ENCODE data around the gene ZCRB1.
"Not testable (repeated sequence)": the region's sequence is repeated elsewhere in the genome, so short reads cannot be mapped to it uniquely, and the experiment has no call there.

ZCRB1 gene, protein sequence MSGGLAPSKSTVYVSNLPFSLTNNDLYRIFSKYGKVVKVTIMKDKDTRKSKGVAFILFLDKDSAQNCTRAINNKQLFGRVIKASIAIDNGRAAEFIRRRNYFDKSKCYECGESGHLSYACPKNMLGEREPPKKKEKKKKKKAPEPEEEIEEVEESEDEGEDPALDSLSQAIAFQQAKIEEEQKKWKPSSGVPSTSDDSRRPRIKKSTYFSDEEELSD

DNA sequence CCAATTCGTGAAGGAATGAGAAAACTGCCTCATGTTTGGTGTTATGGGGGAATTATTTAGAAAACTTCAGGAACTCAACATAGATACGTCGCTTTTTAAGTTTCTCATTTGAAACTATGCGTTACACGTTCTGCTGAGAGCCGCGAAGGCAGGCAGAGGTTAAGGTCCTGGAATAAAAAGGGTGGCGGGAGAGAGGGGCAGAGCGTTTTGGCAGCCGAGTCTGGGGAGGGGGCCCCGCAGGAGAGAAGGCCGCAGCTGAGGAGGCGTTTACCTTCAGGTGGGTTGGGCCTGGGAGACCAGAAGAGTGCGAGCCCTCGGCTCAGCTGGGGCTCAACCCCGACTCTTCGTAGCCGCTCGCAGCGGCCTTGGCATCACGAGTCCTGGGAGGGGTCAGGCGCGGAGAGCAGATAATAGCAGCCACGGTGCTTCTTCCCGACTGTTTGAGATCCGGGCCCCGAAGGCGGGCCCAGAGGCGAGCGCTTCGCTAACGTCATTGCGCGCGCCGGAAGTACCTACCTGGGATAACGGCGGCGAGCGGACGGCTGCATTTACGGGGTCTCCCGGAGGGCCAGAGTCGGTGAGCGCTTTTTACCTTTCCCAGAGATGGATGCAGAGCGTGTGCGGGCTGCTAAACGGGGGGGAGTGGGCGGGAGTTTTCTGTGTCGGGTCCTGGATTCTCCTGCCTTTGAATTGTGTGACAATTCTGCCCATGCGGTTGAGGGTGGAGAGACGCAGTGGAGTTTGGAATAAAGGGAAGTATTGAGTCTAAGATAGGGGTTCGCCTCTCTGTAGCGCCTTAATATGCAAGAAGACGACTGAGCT lies at the start of gene ZCRB1, which contains the start of gene PPHLN1:
ZCRB1 (minus strand) TSS at position 442 of the 822 bp plus-strand sequence. CDS start 1,992 bp downstream, outside the sequence.
PPHLN1 (plus strand) TSS at position 515 of the 822 bp plus-strand sequence. CDS start 9,736 bp downstream, outside the sequence.
- DNase-seq (ENCODE audit: low read depth): peak; percentile 59

DNA sequence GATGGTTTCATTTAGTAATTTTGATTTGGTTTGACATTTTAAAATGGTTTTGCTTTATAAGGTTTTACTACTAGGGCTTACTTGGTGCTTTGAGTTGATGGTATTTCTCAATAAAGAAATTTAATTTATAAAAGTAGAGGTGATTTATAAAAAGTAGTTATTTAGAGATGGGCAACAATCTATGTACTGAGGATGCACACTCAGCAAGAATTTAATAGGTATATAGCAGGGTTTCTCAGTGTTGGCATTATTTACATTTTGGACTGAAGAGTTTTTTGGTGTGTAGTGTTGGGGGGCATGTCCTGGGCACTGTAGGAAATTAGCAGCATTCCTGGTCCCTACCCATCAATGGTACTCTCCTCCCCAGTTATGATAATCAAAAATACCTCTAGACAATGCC lies 47.8 kb upstream of the ZCRB1 start:
- no peak for DNase-seq (ENCODE audit: low read depth)

DNA sequence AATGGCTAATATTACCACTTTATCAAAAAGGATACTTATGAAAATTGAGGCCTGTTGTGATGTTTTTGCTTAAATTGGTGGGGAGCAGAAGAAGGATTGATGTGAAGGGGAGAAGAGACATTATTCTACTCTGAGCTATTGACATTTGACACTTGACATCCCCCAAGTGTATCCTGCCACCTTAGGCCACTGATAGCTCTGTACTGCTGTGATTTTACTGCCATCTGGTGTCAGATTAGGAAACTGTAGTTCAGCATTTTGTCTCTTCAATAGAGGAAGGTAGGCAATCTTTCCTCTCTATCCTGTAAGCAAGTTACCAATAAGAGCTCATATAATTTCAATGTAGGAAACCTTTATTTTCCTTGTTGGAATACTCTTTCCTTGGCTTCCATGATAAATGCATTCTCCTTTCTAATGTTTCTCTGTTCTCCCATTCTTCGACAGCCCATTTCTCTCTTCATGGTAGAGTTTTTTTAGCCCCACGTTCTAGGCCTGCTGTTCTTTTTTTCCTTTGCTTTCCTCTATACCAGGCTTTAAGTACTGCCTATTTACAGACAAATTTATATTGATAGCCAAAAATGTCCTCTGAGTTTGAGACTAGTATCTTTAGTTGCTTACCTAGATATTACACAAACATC lies 46.4 kb upstream of the ZCRB1 start:
- DNase-seq (ENCODE audit: low read depth): peak; percentile 38

DNA sequence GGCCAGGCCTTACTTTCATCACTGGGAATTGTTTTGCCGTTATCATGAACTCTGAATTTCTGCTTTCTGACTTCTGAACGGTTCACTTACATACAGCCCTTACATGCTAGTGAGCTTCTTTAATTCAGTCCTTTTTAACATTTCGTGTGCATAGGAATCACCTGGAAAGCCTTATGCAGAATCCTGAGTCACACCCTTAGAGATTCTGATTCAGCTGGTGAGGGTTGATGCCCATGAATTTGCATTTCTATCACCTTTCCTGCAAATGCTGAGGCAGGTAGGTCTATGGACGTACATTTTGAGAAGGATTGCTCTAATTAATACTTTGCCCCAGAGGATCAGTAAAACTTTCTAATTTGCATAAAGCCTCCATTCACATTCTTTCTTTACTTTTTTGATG lies 44.1 kb upstream of the ZCRB1 start:
- no peak for DNase-seq (ENCODE audit: low read depth)

DNA sequence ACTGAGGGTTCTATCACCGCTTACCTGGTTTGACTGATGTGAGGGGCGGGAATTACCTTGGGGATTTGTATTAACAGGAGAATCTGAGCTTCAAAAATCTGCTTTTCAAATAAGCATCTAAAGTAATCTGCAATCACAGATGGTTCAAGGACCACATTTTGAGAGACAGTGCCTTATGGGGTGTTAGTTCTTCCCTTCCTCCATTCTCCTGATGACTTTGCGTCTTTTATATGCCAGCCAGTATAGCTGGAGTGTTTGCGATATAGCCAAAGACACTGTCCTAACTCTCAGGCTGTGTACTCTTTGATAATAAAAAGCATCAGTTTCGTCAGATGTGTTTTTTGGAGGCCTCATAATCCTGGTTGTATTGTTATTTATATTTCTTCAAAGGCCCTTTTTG lies 39.6 kb upstream of the ZCRB1 start:
- DNase-seq (ENCODE audit: low read depth): no peak

DNA sequence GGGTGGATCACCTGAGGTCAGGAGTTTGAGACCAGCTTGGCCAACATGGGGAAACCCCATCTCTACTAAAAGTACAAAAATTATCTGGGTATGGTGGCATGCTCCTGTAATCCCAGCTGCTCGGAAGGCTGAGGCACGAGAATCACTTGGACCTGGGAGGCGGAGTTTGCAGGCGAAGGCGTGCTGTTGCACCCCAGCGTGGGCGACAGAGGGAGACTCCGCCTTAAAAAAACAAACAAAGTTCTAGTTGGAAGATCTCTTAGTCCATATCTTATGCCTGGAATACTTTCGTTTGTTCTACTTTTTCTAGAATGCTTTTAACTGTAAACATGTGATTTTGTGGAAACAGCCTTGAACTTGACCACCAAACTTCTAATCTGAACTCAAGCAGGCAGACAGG lies 38.8 kb upstream of the ZCRB1 start:
- no peak for DNase-seq (ENCODE audit: low read depth)

DNA sequence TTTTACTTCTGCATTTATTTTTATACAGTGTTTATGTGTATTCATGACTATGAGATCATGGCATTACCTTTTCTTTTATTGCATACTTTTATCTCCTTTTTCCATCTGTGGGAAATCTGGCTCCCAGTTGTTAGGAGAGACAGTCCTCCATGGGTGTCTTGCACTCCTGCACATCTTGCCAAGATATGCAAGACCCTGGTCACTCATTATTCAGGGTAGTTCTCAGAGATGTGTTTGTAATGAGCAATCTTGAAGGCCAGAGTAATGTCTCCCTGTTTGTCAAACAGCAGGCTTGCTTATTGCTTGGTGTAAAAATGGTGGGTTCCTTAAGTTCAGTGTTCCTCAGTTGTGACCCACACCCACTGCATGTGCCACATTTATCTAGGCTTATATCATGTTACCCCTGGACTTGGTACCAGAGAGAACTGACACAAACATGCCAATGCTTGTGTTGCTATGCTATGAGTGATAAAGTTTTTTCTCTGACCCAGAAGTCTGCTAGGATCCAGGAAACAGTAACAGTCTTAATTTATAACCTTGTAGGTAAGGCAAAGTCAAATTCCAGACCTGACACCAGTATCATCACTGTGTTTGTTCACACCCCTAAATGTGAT lies 36.9 kb upstream of the ZCRB1 start:
- DNase-seq (ENCODE audit: low read depth): no peak

DNA sequence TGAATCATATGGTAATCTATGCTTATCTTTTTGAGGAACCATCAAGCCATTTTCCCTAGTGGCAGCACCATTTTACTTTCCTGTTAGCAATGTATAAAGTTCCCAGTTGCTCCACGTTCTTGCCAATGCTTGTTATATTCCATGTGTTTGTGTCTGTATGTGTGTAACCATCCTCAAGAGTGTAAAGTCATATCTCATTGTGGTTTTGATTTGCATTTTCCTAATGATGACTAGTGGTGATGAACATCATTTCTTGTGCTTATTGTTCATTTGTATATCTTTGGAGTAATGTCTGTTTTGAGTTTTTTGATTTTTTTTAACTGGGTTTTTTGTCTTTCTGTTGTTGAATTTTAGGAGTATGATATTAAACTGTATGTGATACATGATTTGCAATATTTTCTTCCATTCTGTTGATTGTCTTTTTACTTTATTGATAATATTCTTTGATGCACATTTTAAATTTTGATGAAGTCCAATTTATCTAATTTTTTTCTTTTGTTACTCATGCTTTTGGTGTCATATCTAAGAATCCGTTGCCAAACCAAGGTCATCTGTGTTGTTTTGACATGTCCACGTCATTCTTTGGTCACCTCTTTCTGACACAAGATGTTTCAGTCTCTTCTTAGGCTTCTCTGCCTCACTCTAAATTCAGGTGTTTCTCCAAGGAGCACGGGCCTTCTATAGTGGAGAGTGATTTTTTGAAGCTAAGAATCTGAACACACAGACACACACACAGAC lies 36.2 kb upstream of the ZCRB1 start:
- no peak for DNase-seq (ENCODE audit: low read depth)

DNA sequence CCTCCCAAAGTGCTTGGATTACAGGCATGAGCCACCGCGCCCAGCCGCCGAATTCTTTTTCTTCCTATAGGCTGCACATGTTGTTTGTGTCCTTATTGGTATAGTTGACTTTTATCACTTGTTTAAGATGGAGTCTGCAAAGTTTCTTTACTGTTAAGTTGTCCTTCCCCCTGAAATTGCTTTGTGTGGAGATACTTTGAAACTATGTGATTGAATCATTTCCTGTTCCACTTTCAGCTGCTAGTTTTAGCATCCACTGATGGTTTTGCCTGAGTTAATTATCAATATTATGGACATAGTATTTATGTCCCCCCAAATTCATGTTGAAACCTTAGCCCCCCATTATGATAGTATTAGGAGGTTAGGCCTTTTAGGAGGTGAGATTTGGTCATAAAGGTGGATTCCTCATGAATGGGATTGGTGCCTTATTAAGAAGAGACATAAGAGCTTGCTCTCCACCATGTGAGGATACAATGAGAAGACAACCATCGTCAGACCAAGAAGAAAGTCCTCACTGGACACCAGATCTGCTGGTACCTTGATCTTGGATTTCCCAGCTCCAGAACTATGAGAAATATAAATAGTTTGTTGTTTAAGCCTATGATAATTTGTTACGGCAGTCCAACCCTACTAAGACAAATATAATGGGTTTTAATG lies 35.0 kb upstream of the ZCRB1 start:
- no peak for DNase-seq (ENCODE audit: low read depth)

DNA sequence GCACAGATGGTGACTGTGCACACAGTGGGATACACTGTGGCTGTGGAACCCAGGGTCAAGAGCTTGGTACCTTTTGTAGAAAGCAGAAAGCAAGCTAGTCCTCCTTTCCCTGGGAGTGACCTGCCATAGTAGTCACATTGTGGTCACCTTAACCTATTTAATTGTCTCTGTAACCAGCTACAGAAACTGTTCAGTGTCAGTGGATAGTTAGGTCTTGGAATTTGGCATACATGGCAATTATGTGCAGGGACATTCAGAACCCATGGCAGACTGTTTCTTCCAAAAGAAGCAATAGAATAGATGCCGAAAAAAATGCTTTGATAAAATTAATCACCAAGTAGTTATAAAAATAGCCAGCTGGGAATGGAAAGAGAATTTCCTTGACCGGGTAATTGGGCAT lies 30.4 kb upstream of the ZCRB1 start:
- no peak for DNase-seq (ENCODE audit: low read depth)

DNA sequence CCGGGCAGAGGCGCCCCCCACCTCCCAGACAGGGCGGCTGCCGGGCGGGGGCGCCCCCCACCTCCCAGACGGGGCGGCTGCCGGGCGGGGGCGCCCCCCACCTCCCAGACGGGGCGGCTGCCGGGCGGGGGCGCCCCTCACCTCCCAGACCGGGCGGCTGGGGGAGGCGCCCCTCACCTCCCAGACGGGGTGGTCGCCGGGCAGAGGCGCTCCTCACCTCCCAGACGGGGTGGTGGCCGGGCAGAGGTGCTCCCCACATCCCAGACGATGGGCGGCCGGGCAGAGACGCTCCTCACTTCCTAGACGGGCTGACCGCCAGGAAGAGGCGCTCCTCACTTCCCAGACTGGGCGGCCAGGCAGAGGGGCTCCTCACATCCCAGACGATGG lies 24.1 kb upstream of the ZCRB1 start:
- not testable (repeated sequence) for DNase-seq (ENCODE audit: low read depth)

DNA sequence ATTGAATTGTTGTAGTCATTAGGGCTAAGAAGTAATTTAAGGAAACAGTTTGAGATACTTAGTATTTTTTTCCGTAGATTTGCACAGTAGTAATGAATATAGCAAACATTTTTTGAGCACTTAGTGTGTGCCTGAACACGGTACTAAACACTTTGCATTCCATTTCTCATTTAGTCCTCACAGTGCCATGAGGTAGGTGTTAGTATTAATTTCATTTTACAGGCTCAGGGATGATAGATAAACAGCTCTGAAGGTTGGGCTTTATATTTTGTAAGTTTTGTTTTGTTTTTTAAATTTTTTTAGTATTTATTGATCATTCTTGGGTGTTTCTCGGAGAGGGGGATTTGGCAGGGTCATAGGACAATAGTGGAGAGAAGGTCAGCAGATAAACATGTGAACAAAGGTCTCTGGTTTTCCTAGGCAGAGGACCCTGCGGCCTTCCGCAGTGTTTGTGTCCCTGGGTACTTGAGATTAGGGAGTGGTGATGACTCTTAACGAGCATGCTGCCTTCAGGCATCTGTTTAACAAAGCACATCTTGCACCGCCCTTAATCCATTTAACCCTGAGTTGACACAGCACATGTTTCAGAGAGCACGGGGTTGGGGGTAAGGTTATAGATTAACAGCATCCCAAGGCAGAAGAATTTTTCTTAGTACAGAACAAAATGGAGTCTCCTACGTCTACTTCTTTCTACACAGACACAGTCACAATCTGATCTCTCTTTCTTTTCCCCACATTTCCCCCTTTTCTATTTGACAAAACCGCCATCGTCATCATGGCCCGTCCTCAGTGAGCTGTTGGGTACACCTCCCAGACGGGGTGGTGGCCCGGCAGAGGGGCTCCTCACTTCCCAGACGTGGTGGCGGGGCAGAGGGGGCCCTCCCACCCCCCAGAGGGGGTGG lies 23.5 kb upstream of the ZCRB1 start:
- not testable (repeated sequence) for DNase-seq (ENCODE audit: low read depth)

DNA sequence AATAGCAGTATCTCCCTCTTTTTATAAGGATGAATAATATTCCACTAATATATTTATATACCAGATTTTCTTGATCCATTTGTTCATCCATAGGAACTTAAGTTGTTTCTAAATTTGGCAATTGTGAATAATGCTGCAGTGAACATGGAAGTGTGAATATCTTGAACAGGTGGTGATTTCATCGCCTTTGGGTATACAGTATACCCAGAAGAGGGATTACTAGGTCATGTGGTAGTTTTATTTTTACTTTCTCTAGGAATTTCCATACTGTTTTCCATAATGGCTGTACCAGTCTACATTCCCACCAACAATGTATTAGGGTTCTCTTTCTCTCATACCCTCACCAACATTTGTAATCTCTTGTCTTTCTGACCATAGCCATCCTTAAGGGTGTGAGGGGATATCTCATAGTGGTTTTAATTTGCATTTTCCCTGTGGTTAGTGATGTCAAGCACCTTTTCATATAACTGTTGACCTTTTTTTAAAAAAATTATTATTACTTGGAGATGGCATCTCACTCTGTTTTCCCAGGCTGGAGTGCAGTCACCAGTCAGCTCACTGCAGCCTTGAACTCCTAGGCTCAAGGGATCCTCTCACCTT lies 20.6 kb upstream of the ZCRB1 start:
- no peak for DNase-seq (ENCODE audit: low read depth)

DNA sequence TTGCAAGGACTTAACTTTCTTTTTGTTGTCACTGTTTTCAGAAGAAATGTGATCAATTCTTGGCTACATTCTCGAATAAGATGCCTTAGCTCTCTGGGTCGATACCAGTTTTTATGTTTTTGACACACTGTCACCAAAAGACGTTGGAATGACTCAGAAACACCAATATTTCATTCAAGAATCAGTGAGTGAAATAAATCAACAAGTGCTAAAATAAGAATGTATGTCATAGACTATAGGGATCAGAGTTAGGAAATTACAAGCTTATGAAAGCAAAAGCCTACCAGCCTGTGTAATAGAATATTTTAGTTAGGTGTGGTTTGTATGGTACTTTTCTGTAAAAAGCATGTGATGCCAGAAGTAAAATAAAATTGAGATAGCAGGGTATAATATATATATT lies 17.8 kb upstream of the ZCRB1 start:
- DNase-seq (ENCODE audit: low read depth): no peak

DNA sequence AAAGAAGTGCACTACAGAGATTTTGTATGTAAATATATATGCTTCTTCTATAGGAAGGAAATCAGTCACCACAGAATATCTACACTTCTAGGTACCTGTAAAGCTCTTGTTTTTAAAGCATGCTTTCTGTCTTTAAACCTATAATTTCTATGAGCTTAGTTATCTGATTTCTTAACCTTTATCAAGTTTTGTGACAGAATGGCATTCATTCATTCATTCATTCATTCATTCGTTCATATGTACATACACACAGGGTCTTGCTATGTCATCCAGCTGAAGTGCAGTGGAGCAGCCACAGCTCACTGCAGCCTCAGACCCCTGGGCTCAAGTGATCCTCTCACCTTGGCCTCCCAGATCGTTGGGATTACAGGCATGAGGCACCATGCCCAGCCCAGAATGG lies 16.1 kb upstream of the ZCRB1 start:
- no peak for DNase-seq (ENCODE audit: low read depth)

DNA sequence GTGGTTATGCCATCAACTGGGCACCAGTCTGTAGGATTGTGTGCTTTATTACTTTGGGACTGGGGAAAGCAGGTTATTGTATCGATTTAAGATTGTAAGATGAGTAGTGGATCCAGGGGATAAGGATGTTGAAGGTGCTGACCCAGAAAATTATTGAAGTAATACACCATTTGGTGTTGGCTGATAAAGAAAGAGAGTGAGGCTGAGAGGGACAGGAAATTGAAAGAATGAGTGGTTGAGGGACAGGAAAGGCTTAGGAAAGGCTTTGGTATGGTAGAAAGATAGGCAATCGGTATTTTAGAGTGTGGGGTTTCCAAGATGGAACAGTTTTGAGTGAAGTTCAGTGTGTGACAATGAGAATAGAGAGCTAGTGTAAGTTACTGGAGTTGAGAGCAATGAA lies 12.4 kb upstream of the ZCRB1 start:
- no peak for DNase-seq (ENCODE audit: low read depth)

DNA sequence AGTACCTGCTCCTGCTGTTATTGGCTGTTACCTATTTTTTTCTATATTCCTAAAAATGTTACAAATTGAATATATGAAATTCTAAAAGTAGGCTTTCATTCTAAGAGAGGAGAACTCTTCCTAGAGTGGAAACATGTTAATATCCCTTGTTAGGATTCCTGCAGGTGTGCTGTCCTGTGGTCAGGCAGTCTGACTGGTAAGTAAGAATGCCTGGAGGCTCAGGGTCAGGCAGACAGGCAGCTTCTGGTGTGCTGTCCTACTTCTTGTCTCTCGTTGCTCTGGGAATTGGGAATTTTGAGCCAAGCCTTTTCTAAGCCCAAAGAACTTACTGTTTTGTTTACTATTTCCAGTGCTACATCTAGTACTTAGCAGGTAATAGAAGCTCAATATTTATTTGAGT lies 10.4 kb upstream of the ZCRB1 start:
- no peak for DNase-seq (ENCODE audit: low read depth)

DNA sequence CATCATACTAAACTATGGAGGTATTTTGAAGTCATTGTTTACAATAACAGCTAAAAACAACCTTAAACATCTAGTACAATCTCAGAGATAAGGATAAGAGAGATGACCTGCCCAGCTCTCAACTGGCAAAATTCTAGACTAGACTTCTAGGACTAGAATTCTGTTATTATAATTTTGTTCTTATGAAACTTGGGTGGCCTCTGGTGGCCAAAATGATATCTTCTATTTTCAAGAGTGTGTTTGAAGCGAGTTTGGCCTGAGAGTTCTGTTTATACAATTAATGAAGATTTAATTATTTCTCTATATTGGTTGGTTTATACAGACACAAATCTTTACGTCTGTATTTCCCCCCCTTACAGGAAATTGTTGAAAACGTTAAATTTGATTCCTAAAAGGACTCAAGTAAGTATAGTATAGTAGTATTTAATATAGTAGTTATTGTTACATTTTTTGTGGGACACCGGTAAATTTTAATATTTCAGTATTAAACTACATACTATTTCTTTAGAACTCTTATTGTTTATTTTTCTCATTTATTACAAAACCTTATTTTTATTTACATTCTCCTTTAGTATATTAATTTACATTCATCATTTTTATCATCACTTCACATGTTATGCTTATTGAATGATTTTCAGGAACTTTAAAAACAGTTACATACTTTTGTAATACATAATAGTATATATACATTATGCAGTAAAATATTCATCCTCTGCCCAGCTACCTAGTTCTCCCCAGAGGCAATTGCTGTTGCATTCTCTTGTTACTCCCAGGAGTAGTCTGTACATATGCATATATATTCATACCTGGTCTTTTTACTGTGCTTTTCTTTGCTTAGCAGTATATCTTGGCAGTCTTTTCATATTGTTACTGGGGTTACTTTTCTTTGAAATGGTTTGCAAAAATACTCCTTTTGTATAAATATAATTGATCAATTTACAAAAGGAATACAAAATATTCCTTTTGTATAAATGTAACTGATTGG lies 6.7 kb upstream of the ZCRB1 start:
- no peak for DNase-seq (ENCODE audit: low read depth)

DNA sequence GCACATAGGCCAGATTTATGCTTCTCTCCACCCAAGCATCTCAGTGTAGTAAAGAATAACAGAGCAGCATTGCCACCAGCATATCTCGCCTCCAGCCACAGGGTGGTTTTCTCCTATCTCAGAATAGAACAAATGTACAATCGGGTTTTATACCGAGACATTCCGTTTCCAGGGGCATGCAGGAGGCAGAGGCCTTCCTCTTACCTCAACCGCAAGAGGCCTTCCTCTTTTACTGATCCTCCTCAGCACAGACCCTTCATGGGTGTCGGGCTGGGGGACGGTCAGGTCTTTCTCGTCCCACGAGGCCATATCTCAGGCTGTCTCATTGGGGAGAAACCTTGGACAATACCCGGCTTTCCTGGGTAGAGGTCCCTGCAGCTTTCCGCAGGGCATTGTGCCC lies 4.2 kb upstream of the ZCRB1 start:
- DNase-seq (ENCODE audit: low read depth): not testable (repeated sequence)
